ENCODE measurements around the gene NSUN2.
"Not testable (repeated sequence)": the region's sequence is repeated elsewhere in the genome, so short reads cannot be mapped to it uniquely, and the experiment has no call there.

The NSUN2 gene

DNA sequence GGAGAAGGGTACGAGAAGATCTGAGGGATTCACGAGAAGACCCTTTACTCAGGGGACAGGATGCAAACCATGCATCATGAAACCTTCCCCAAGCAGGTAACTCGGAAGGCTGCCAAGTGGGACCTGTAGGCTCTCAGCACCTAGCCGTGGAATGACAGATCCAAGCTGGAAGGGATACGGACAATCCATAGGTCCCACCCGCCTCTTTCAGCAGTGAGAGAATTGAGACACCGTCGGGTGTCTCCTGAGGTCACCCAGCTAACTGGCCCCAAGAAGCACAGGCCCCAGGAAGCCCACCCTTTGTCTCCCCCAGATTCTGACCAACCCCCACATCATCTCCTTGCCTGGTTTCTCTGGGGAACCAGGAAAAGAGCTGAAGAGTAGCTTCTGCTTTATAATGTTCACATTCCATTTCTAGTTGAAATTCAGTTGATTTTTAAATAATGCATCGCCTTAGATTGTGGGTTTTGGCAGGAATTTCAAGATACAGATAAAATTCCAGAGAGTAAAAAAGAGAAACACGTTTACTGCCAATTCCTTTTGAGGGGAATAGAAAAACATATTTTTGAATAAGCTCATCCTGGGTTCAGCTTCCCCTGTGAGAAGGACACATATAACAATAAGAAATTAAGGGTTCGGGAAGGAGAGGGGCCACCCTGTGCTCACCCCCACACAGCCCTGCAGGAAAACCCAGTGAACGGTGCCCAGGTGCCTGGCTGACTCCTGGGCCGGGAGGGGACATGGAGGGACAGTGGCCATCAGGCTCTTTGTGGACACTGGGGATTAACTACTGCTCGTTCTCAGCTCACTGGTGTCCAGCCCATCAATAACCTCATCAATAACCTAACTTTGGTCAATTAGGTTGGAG is 51.1 kb downstream of the NSUN2 start:
- no peak for DNase-seq

DNA sequence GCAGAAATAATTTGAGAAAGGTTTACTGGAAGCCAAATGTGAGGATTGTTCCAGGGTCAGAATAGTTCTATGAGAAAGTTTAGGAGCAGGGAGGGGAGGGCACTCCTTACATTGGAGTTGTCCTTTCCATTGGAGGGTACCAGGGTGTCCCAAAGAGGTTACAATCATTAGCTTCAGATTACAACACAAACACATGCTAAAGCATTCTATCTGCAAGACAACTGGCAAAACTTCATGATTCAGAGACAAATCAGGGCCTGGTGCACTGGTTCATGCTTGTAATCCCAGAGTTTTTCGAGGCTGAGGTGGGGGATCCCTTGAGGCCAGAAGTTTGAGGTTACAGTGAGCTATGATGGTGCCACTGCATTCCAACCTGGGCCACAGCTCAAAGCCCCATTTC is 51.8 kb downstream of the NSUN2 start:
- DNase-seq, result peak; percentile 11

DNA sequence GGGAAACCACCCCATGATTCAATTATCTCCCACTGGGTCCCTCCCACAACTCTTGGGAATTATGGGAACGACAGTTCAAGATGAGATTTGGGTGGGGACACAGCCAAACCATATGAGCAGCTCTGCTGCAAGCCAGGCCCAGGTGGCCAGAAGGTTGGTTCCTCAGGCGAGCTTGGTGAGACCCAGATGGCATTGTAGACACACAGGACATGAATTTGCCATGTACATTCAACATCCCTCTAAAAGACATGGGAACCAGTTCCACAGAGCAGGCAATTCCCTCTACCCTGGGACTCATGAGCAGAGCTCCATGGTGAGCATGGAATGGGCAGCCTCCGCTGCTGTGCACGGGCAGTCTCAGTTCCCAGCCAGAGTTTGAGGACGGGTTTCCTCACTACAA is 53.3 kb downstream of the NSUN2 start:
- DNase-seq, result no peak

DNA sequence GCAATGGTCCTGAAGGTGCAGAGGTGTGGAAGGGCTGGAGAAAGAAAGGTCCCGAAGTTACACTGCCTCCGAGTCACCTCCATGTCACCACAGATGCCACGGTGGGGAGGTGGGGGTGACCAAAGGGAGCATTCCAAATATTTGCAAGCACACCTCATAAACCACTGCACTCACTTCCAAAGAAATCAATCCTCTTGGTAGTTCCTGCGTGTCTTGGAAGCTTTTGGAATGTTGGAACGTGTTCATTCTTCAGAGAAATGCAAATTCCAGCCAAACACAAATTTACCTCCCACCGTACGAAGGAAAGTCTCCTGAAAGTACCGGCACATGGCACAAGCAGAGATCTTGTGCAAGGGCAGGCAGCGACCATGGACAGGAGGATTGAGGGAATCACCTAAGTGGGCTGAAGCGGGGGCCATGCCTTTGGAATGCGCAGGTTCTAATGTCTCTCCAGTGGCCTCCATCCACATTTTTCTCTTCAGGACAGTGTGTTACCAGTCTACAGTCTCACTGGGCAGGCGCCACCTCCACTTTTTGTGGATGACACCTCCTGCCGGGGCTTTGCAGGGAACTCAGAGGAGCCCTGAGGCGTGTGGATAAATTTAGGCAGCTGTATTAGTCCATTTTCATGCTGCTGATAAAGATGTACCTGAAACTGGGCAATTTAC is 54.0 kb downstream of the NSUN2 start:
- DNase-seq, result no peak

DNA sequence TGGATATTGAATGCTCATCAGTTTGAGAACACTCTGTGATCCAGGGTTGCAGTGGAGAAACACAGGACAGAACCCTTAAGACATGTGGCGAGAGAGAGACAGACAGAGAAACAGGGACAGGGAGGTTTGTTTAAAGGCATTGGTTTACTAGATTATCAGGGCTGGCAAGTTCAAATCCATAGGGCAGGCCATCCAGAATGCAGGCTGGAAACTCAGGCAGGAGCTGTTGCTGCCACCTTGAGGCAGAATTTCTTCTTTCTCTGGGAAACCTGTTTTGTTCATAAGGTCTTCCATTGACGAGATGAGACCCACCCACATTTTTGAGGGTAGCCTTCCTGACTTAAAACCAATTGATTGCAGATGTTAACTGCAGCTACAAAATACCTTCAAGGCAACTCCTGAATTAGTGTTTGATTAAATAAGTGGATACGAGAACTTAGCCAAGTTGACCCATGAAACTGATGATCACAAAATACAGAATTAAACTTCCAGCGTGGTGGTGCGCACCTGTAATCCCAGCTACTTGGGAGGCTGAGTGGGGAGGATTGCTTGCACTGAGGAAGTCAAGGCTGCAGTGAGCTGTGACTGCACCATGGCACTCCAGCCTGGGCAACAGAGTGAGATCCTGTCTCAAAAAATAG is 55.9 kb downstream of the NSUN2 start:
- no peak for DNase-seq

DNA sequence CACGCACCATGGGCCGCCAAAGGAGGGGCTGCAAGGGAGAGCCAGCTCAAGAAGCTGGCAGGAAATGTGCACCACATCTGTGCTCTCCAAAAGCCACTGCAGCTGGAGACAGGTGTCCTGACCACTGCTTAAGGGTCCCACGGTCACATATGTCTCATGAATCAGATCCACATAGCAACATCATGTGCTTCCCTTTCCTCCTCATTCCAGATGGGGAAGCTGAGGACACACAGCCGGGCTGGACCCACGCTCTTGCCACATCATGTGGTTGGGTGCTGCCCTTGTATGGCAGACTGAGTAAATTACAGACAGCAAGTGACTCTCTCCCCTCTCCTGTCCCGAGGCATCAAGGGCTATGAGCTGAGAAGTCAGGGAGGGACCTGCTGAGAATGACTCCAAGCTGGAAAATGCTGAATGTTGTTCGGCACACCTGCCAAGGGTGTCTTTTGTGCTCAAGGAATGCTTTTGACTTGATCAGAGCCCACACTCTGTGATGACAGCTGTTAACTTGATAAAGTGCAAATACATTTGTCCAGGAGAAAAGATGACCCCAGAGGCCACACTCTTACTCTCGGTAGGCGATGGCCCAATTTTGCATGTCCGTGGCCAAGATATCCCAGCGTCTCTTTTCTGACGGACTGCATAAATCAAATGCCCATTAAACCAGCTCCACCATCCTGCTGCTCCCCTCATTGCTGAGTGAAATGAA is 58.2 kb downstream of the NSUN2 start:
- no peak for DNase-seq

DNA sequence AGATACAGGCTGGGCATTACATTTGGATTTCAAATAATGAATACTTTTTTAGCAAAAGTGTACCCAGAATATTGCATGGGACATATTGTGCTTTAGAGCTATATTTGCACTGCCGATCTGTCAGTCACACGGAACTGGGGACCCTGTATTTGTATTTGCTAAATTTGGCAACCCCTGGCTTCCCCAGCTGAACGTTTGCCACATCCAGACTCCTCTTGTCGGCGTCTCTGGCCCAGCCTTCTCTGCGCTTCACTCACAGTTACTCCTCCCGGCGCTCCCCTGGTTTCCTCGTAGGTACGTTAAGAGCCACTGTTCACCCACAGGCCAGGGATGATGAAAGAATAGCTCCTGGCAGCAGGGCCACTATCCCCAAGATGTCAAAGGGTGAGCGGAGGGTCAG is 58.7 kb downstream of the NSUN2 start:
- DNase-seq, result no peak

DNA sequence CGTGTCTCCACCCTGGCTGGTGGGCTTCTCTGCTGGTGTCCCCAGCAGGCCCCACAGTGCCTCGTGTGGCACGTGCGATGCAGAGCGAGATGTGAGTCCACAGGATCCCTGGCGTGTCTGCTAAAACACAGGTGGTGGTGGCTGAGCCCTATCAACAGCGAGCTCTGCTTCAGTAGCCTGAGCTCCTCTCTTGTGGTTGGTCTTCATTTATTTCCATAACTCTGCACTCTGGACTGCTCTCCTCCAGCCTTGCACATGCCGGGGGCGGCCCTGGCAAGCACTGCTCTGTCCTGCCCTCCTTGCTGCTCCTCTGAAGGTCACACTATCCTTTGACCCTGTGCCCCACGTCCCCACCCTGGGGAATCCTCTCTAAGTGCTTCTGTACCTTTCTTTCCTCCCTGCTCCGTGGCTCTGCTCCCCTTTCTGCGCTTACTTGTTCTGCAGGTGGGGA is 59.2 kb downstream of the NSUN2 start:
- DNase-seq, result no peak

DNA sequence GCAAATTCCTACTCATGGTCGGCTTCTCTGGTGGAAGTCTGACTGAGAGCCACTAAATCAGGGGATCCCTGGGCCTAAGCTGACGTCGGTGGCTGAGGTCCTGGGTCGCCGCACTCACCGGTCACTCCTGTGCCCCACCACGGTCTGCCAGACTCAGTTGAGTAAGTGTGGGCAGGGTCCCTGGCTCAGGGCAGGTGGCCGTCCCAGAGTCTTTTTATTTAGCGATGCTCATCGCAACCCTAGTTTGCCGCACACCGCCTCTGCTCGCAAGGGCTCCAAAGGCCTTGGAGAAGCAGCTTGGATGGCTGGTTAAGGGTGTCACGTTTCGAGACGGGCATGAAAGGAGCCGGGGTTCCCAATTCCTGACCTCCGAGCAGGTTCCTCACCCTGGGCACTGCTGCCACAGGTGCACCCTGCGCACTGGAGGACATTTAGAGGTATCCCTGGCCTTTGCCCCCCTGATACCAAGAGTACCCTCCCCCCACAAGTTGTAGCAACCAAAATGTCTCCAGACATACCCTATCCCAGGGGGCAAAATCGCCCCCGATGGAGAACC is 59.9 kb downstream of the NSUN2 start:
- no peak for DNase-seq

DNA sequence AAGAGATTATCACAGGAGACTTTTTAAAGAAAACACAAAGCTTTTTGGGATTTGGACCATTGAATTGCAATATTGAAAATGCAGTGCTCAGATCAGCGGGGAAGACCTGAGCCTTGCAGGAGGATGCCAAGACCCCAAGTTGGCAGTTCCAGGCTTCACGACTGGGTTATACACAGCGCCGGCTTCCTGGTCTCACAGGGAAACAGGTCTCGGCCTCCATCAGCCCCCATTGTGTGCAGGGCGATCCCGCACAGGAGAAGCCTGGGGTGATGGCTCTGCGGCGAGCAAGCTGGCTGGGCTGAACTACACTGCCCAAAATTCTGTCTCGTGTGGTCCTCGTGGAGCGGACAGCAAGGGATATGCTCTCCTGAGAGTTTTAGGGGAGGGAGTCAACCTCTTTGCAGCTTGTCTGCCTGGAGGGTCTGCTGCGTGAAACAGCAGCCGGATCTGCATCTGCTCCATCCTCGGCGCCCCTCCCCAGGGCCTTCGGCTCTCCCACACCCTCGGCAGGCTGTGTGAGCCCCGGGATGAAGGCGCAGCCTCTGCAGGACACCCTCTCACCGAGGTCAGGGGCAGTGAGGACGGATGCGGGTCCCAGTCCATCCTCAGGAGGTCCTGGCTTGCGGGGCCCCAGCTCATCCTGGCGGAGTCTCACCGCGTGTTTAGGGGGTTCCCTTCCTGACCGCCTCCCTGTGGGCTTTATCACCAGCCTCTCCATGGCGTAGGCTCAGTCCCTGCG is 60.6 kb downstream of the NSUN2 start:
- DNase-seq, result no peak

DNA sequence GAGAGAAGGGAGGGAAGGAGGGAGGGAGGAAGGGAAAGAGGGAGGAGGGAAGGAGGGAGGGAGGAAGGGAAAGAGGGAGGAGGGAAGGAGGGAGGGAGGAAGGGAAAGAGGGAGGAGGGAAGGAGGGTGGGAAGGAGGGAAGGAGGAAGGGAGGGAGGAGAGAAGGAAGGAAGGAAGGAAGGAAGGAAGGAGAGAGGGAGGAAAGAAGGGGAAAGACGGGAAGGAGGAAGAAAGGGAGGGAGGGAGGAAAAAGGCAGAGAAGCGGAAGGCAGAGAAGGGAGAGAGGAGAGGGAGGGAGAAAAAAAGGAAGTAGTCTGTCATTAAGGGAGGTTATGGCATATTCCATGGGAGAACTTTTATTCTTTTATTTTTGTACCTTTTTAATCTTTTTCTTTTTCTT is 61.2 kb downstream of the NSUN2 start:
- not testable (repeated sequence) for DNase-seq

DNA sequence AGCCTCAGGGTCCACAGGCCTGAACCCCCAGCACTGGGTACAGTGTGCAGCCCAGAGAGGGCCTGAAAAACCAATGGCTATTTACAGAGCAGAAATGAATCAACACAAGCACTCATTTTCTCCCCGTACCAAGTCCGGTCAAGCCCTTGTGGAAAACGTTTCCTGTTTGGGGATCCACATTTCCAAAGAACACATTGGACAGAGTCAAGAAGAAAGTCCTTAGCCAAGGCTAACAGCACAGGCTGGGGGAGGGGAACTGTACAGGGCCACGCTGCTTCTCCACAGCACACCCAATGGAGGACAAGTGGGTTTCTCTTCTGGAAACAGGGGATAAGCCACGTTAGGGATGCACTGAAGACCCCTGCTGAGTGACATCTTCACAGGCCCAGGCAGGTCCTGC is 62.3 kb downstream of the NSUN2 start:
- DNase-seq, result no peak

DNA sequence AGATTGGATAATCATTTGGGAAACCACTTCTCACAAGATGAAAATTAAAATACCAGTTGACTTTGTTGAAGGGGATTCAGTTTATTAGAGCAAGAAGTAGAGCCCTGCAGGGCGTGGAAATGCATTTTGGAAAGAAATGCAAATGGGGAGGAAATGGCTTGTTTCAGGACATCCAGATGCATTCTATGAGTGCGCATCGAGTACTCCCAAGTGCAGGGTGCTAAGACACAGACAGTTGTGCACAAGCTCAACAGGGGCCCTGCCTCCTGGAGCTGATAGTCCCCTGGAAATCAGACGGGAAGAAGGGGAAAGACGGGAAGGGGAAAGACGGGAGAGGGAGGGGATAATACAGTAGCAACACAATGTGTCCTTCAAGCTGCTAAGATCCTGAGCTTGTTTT is 64.0 kb downstream of the NSUN2 start:
- DNase-seq, result no peak

DNA sequence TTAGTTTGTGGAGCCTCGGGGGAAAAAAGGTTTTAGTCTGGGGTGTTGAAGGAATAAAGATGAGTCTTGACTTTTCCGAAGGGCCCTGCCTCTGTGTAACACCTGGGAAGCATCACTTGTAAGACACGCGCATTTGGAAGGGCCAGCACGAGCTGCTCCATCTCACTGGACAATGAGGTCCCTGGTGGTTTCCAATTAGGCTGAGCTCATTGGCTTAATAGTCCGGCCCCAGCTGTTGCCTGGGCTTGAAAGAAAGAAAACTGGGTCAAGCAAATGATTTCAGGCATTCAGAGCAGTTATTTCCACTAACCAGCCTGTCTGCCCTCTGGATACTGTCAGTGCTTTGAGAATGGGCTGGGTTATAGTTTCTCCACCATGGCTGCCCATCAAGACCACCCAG is 64.5 kb downstream of the NSUN2 start:
- no peak for DNase-seq

DNA sequence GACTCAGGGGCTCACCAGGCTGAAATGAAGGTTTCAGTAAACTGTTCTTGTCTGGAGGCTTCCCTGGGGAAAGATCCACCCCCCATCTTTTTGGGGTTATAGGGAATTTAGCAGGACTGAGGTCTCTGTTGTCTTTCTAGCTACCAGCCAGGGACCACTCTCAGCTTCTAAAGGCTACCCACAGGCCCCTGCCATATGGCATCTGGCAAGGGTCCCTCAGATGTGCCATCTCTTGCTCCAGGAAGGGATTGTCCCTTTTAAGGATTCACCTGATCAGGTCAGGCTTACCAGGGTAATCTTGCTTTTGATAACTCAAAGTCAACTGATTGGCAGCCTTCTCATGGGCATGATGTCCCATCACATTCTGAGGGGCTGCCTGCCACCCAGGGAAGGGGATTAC is 65.0 kb downstream of the NSUN2 start:
- DNase-seq, result no peak

DNA sequence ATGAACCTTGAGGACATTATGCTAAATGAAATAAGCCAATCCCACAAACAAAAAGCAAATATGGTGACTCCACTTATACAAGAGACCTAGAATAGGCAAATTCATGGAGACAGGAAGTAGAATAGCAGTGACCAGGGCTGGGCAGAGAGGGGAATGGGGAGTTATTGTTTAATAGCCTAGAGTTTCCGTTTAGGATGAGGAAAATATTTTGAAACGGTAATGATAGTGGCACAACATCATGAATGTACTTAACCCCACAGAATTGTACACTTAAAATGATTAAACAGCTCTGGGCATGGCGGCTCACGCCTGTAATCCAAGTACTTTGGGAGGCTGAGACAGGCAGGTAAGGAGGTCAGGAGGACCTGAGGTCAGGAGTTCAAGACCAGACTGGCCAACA is 65.8 kb downstream of the NSUN2 start:
- no peak for DNase-seq

DNA sequence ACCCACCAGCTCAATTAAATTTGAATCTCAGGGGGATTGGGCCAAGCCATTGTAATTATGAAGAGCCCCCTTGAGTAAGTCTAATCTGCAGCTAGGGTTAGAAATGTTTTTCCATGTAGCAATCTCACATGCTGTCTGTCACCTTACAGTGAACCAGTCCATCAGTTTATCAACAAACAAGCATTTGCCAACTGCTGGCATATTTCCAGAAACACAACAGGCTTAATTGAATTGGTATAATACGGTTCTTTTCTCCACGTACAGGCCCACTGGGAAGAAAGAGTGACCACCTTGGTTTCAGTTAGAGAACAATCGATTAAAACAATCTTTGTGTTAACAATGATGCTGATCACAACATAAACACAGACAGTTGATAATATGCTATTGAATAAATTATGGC is 67.4 kb downstream of the NSUN2 start:
- no peak for DNase-seq

DNA sequence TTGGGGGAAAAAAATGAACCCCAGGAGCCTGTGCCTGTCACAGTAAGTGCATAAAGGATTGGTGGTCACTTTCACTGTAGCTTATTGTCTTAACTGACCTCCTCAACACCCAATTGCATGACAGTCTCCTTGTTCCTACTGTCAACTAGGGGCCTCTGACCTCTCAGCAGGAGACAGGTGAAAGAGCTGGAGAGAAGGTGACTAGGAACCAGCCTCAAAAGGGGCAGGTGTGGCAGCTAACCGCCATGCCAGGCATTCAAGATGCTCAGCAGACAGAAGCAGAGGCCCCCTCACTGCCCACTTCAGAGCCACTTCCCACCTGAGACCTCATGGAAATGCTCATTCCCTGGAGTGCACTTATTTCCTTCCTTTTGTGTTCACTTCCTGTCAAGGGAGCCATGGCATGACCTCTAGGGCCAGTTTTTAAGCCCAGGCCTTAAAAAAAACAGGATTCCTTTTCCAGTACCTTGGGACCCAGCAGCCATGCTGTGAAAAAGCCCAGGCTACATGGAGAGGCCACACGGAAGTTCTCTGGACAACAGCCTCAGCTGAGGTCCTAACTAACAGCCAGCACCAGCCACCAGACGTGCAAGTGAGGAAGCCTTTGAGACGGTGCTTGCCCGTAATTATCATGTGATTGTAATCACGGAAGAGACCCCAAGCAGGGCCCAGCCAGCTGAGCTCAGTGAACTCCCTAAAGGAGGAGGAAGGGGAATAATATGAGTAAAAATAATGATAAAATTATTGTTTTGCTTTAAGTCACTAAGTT is 74.9 kb downstream of the NSUN2 start:
- DNase-seq, result no peak

DNA sequence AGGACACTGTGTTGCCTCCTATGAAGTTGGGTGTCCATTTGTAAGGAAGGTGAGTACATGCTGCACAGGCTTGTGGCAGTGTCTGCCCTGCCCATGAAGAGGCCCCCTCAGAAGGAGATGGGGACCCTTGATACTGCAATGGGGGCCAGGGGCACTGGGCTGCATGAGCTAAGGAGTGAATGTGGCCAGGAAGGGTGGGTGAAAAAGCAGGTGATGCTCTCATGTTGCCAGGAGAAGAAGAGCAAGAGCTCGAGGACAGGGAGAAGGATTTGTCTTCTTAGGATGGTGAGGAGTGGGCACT is 76.1 kb downstream of the NSUN2 start:
- no peak for DNase-seq

DNA sequence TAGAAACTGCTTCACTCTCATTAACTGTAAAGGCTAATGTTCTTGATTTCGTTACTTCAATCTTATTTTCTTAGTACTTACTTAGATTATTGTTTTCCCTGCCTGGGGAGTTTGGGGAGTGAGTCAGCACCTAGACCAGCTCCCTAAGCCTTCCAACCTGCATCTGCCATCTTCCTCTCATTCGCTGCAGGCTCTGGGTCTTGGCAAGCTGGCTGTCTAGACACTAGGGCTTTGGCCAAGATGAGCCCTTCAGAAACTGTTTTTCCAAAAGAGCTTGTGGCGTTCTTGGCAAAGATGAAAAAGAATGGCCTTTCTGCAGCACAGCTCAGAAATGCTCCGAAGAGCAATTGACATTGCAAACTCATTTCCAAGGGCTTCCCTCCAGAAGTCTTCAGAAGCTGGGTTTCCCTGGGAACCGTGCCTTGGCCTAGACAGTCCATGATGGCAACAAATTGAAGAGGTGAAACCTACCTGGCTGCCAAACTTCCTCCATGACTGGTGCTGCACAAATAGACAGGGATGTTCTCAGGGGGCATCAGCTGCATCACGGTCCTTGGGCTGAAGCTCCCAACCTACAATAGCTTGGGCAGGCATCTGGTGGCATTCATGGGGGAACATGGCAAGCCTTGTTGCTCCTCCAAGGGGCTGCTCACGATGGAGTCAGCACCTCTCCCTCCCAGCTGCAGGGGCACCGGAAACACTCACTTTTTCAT is 76.6 kb downstream of the NSUN2 start:
- DNase-seq, result peak; percentile 79

DNA sequence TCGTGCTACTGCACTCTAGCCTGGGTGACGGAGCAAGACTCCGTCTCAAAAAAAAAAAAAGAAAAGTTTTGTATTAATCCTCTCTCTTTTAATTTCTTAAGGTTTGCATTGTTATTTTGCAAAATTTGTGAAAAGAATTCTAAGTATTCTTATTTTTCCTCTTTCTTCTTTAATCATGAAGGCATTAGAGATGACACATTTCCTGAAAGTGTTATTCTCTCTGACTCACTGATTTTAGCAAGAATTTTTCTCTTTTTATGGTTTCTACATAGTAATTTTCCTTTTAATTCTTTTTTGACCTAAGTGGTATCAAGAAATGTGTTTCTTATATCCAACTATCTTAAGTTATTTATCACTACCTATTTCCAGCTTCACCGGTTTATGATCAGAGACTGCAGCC is 78.0 kb downstream of the NSUN2 start:
- DNase-seq, result no peak
